Measurements from ENCODE around the gene ADGRV1. TPM values are rescaled to one million over a fixed set of nuclear protein-coding genes. Genes with fewer than 3 reads are reported as not detected.

ADGRV1 gene
- total RNA-seq, 2 experiments from 2014 or later = not detected

DNA sequence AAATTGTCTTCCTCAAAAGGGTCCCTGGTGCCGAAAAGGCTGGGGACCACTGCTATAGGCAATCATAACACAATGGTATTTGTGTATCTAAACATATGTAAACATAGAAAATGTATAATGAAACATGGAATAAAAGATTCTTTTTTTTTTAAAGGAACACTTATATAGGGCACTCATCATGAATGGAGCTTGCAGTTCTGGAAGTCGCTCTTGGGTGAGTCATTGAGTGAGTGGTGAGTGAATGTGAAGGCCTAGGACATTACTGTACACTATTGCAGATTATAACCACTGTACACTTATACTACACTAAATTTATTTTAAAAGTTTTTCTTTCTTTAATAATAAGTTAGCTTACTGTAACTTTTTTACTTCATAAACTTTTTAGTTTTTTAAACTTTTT is 648.1 kb downstream of the ADGRV1 start:
- Histone ChIP-seq H3K4me2 (ENCODE audit: low read length) (no peak overlapping the region), H2AFZ (ENCODE audit: low read length) (no peak overlapping the region), H3K9me3 (ENCODE audit: low read length) (no peaks in the 10 kb centered on the region), H3K4me3 (ENCODE audit: low read depth, low read length, poor library complexity, severe bottlenecking) (no peak overlapping the region), H3K4me1 (ENCODE audit: insufficient read depth, low read length, poor library complexity, severe bottlenecking) (no peaks in the 10 kb centered on the region), H3K79me2 (ENCODE audit: insufficient read depth, low read depth, low read length) (no peaks in the 10 kb centered on the region), H4K20me1 (ENCODE audit: insufficient read depth, low read length) (no peaks in the 10 kb centered on the region), H3K27ac (ENCODE audit: low read depth, low read length, poor library complexity, severe bottlenecking) (no peak overlapping the region), H3K36me3 (ENCODE audit: insufficient read depth, low read length) (no peaks in the 10 kb centered on the region), H3K9me2 (ENCODE audit: insufficient read depth, low read length) (no peaks in the 10 kb centered on the region)
- TF ChIP-seq CTCF (conservative IDR thresholded peaks at IDR 0.05; ENCODE audit: low read length) = no peak
- TF ChIP-seq EZH2phosphoT487 (IDR thresholded peaks at IDR 0.05; ENCODE audit: borderline replicate concordance, low read depth, low read length) = no peak
- CTCF ChIA-PET (ENCODE audit: unreplicated experiment) = no interaction called here
- no peak for DNase-seq (ENCODE audit: low spot score)
- no TSS peak for BruUV-seq (replicated peaks)
- intact Hi-C loops (cut with micrococcal nuclease; ENCODE audit: unreplicated experiment) = no loop called here
- POLR2A ChIA-PET = interaction anchor here (0.7 to 1.2 kb wide), 2 partner anchors 15 to 212 kb away, joined by 4 to 9 read pairs; no protein-coding TSS in a partner anchor

DNA sequence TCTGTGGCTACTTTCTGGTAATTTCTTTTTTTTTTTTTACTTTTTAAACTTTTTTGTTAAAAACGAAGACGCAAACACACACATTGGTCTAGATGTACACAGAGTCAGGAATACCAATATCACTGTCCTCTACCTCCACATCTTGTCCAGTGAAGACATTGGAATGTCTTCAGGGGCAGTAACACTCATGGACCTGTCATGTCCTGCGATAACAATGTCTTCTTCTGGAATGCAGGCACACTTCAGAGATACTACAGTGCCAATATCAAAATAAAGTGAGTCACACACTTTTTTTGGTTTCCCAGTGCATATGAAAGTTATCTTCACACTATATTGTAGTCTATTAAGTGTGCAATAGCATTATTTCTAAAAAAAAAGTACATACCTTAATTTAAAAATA is 648.7 kb downstream of the ADGRV1 start:
- Histone ChIP-seq H3K9me3 (ENCODE audit: low read length) (no peaks in the 10 kb centered on the region), H2AFZ (ENCODE audit: low read length) (no peak overlapping the region), H3K4me3 (ENCODE audit: low read depth, low read length, poor library complexity, severe bottlenecking) (no peak overlapping the region), H3K79me2 (ENCODE audit: insufficient read depth, low read depth, low read length) (no peaks in the 10 kb centered on the region), H3K4me1 (ENCODE audit: insufficient read depth, low read length, poor library complexity, severe bottlenecking) (no peaks in the 10 kb centered on the region), H3K4me2 (ENCODE audit: low read length) (no peak overlapping the region), H3K27ac (ENCODE audit: low read depth, low read length, poor library complexity, severe bottlenecking) (no peak overlapping the region), H3K36me3 (ENCODE audit: insufficient read depth, low read length) (no peaks in the 10 kb centered on the region), H4K20me1 (ENCODE audit: insufficient read depth, low read length) (no peaks in the 10 kb centered on the region), H3K9me2 (ENCODE audit: insufficient read depth, low read length) (no peaks in the 10 kb centered on the region)
- intact Hi-C loops (cut with micrococcal nuclease; ENCODE audit: unreplicated experiment) = no loop called here
- no peak for TF ChIP-seq CTCF (conservative IDR thresholded peaks at IDR 0.05; ENCODE audit: low read length)
- TF ChIP-seq EZH2phosphoT487 (IDR thresholded peaks at IDR 0.05; ENCODE audit: borderline replicate concordance, low read depth, low read length) = no peak
- ChIA-PET CTCF (ENCODE audit: unreplicated experiment) (no interaction called here), POLR2A (interaction anchor here (0.7 to 1.2 kb wide), 2 partner anchors 15 to 211 kb away, joined by 4 to 9 read pairs; no protein-coding TSS in a partner anchor)
- BruUV-seq (replicated peaks) = no TSS peak
- no peak for DNase-seq (ENCODE audit: low spot score)

DNA sequence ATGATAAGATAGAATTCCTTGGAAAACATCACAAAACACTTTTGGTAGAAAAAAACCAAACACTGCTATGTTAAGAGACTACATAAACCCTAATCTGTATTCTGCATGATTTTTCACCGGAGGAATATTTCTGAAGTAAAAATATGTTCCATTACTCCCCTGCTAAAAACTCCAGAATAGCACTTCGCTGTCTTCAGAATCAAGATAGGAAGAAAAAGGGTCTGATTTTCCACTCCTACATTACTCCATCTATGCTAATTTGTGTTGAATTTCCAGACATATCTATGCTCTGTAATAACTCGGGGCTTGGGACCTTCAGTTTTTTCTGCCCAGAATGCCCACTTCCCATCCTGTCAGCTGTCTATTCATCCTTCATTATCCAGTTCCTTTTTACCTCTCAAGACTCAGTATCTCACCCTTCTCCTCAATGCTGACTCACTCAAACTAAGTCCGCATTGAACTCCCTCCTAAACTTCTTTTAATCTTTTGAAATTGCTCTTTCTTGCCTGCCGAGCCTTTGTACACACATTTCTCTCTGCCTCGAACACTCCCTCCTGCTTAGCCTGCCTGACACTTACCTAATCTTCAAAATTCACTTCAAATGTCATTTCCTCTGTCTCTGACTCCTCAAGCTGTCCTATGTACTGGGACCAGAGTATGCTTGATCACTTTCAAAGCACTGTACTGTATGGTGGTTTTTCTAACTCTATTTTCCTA is 653.6 kb downstream of the ADGRV1 start:
- ChIA-PET POLR2A (no interaction called here), CTCF (ENCODE audit: unreplicated experiment) (no interaction called here)
- Histone ChIP-seq H2AFZ (ENCODE audit: low read length) (no peak overlapping the region), H3K27ac (ENCODE audit: low read depth, low read length, poor library complexity, severe bottlenecking) (no peak overlapping the region), H3K4me2 (ENCODE audit: low read length) (no peak overlapping the region), H3K9me3 (ENCODE audit: low read length) (no peaks in the 10 kb centered on the region), H3K36me3 (ENCODE audit: insufficient read depth, low read length) (no peaks in the 10 kb centered on the region), H3K4me3 (ENCODE audit: low read depth, low read length, poor library complexity, severe bottlenecking) (no peak overlapping the region), H3K4me1 (ENCODE audit: insufficient read depth, low read length, poor library complexity, severe bottlenecking) (no peaks in the 10 kb centered on the region), H3K9me2 (ENCODE audit: insufficient read depth, low read length) (no peaks in the 10 kb centered on the region), H3K79me2 (ENCODE audit: insufficient read depth, low read depth, low read length) (no peaks in the 10 kb centered on the region), H4K20me1 (ENCODE audit: insufficient read depth, low read length) (no peaks in the 10 kb centered on the region)
- no peak for DNase-seq (ENCODE audit: low spot score)
- BruUV-seq (replicated peaks) = no TSS peak
- intact Hi-C loops (cut with micrococcal nuclease; ENCODE audit: unreplicated experiment) = no loop called here
- TF ChIP-seq EZH2phosphoT487 (IDR thresholded peaks at IDR 0.05; ENCODE audit: borderline replicate concordance, low read depth, low read length) (no peak), CTCF (conservative IDR thresholded peaks at IDR 0.05; ENCODE audit: low read length) (no peak)
